Right kidney (tissue), 1 donor: Measurements from ENCODE around the gene SLC4A1.

Source experiments
- DNase-seq: peaks from one replicate; pipeline ENCODE4 v3.0.0-alpha.2; 2016

The SLC4A1 gene

GRCh38 chr17:44221084-44221861 lies 46.7 kb downstream of the SLC4A1 start:
- peak; percentile 90 for DNase-seq

GRCh38 chr17:44220213-44221083 lies 47.5 kb downstream of the SLC4A1 start:
- peak; percentile 91 for DNase-seq

GRCh38 chr17:44219616-44220212 lies 48.2 kb downstream of the SLC4A1 start, which contains the start of gene UBTF:
Gene UBTF (minus strand): TSS chr17:44219675. CDS start chr17:44218229, 1,446 bp downstream.
- DNase-seq = no peak

- DNase-seq = peak; percentile 78
Measured at GRCh38 chr17:44219108-44219615, 48.8 kb downstream of the SLC4A1 start.

GRCh38 chr17:44218344-44219107 lies 49.4 kb downstream of the SLC4A1 start:
- peak; percentile 67 for DNase-seq

- DNase-seq = no peak
Measured at GRCh38 chr17:44217738-44218343, 50.1 kb downstream of the SLC4A1 start.

GRCh38 chr17:44216694-44217093 lies 51.2 kb downstream of the SLC4A1 start:
- DNase-seq = no peak

- no peak for DNase-seq
Measured at GRCh38 chr17:44216173-44216572, 51.8 kb downstream of the SLC4A1 start.

GRCh38 chr17:44214896-44215295 lies 53.0 kb downstream of the SLC4A1 start:
- DNase-seq = no peak

- no peak for DNase-seq
Measured at GRCh38 chr17:44214230-44214494, 53.8 kb downstream of the SLC4A1 start.

- DNase-seq = no peak
Measured at GRCh38 chr17:44213403-44214229, 54.3 kb downstream of the SLC4A1 start.

- no peak for DNase-seq
Measured at GRCh38 chr17:44212507-44213402, 55.2 kb downstream of the SLC4A1 start.

GRCh38 chr17:44211281-44212265 lies 56.4 kb downstream of the SLC4A1 start:
- DNase-seq = no peak

GRCh38 chr17:44210342-44211192 lies 57.4 kb downstream of the SLC4A1 start:
- peak; percentile 84 for DNase-seq

- DNase-seq = no peak
Measured at GRCh38 chr17:44209786-44210341, 58.1 kb downstream of the SLC4A1 start.

- no peak for DNase-seq
Measured at GRCh38 chr17:44207743-44208142, 60.2 kb downstream of the SLC4A1 start.

- DNase-seq = no peak
Measured at GRCh38 chr17:44207319-44207718, 60.6 kb downstream of the SLC4A1 start.
